Parathyroid adenoma (tissue), 2 donors: ENCODE results near the gene SMCO4.

ENCODE experiments used
- H2AFZ ChIP-seq: fragments of 300-600 bp; sonication (generic); one replicate; pipeline ENCODE4 v1.7.0; 2017; ENCODE audit warnings: antibody characterized with exemption, mild to moderate bottlenecking
- H3K27ac ChIP-seq: fragments of 300-600 bp; sonication (generic); one replicate; pipeline ENCODE4 v1.7.0; 2017
- H3K27me3 ChIP-seq: fragments of 300-600 bp; sonication (generic); one replicate; pipeline ENCODE4 v1.7.0; 2017; ENCODE audit warnings: low read length; ENCODE audit not compliant: control insufficient read depth, insufficient read depth
- H3K36me3 ChIP-seq: fragments of 300-600 bp; sonication (generic); one replicate; pipeline ENCODE4 v1.7.0; 2017; ENCODE audit warnings: low read length; ENCODE audit not compliant: control insufficient read depth, insufficient read depth
- H3K4me1 ChIP-seq: fragments of 300-600 bp; sonication (generic); one replicate; pipeline ENCODE4 v1.7.0; 2017; ENCODE audit warnings: control low read depth
- H3K4me2 ChIP-seq: fragments of 300-600 bp; sonication (generic); one replicate; pipeline ENCODE4 v1.7.0; 2017; ENCODE audit warnings: low read length
- H3K4me3 ChIP-seq: fragments of 300-600 bp; sonication (generic); one replicate; pipeline ENCODE4 v1.7.0; 2017; ENCODE audit warnings: low read depth, low read length
- H3K79me2 ChIP-seq: fragments of 300-600 bp; sonication (generic); one replicate; pipeline ENCODE4 v1.7.0; 2017; ENCODE audit warnings: control low read depth
- H3K9ac ChIP-seq: fragments of 300-600 bp; sonication (generic); one replicate; pipeline ENCODE4 v1.7.0; 2017; ENCODE audit warnings: mild to moderate bottlenecking
- H3K9me3 ChIP-seq: fragments of 300-600 bp; sonication (generic); one replicate; pipeline ENCODE4 v1.7.0; 2017; ENCODE audit warnings: low read length; ENCODE audit not compliant: control insufficient read depth
- TF ChIP-seq, protein P1 (sequence below): fragments of 300-600 bp; sonication (generic); IDR thresholded peaks from one replicate; pipeline ENCODE4 v1.7.0; 2017; ENCODE audit warnings: antibody characterized with exemption, mild to moderate bottlenecking
- donor health status: primary hyperparathyroidism.

SMCO4 gene

GRCh38 chr11:93574638-93575220 is 31.5 kb upstream of the SMCO4 start:
- Histone ChIP-seq H3K4me3 (no peak overlapping the region), H3K4me2 (no peak overlapping the region), H3K79me2 (no peaks in the 10 kb centered on the region), H3K9ac (no peak overlapping the region), H3K9me3 (no peaks in the 10 kb centered on the region), H3K27ac (no peak overlapping the region), H3K4me1 (no peaks in the 10 kb centered on the region), H2AFZ (no peak overlapping the region), H3K27me3 (no peaks in the 10 kb centered on the region), H3K36me3 (no peaks in the 10 kb centered on the region)
- TF ChIP-seq, protein P1, sequence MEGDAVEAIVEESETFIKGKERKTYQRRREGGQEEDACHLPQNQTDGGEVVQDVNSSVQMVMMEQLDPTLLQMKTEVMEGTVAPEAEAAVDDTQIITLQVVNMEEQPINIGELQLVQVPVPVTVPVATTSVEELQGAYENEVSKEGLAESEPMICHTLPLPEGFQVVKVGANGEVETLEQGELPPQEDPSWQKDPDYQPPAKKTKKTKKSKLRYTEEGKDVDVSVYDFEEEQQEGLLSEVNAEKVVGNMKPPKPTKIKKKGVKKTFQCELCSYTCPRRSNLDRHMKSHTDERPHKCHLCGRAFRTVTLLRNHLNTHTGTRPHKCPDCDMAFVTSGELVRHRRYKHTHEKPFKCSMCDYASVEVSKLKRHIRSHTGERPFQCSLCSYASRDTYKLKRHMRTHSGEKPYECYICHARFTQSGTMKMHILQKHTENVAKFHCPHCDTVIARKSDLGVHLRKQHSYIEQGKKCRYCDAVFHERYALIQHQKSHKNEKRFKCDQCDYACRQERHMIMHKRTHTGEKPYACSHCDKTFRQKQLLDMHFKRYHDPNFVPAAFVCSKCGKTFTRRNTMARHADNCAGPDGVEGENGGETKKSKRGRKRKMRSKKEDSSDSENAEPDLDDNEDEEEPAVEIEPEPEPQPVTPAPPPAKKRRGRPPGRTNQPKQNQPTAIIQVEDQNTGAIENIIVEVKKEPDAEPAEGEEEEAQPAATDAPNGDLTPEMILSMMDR: no peak

- Histone ChIP-seq H3K9me3 (no peaks in the 10 kb centered on the region), H3K9ac (no peak overlapping the region), H3K4me3 (no peak overlapping the region), H3K27ac (no peak overlapping the region), H3K79me2 (no peaks in the 10 kb centered on the region), H3K36me3 (no peaks in the 10 kb centered on the region), H3K27me3 (no peaks in the 10 kb centered on the region), H3K4me2 (no peak overlapping the region), H2AFZ (no peak overlapping the region), H3K4me1 (no peaks in the 10 kb centered on the region)
- TF ChIP-seq, protein P1: no peak
Measured at GRCh38 chr11:93573184-93573583, 30.0 kb upstream of the SMCO4 start.

- TF ChIP-seq, protein P1: no peak
- no peak overlapping the region for H3K9ac ChIP-seq
Measured at GRCh38 chr11:93572621-93573020, 29.4 kb upstream of the SMCO4 start.

DNA sequence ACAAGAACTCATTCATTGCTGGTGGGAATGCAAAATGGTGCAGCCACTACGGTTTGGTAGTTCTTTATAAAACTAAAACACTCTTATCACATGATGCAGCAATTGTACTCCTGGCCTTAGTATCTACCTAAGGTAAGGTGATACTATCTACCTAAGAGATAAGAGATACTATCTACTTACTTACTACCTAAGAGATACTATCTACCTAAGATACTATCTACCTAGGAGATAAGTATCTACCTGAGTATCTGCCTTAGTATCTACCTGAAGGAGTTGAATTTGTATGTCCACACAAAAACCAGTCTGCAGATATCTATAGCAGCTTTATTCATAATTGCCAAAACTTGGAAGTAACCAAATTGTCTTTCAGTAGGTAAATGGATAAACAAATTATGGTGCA is 29.0 kb upstream of the SMCO4 start:
- Histone ChIP-seq H3K79me2 (no peaks in the 10 kb centered on the region), H3K4me1 (no peaks in the 10 kb centered on the region), H3K27me3 (no peaks in the 10 kb centered on the region), H2AFZ (no peak overlapping the region), H3K9ac (no peak overlapping the region), H3K4me3 (no peak overlapping the region), H3K27ac (no peak overlapping the region), H3K4me2 (no peak overlapping the region), H3K36me3 (no peaks in the 10 kb centered on the region), H3K9me3 (no peaks in the 10 kb centered on the region)
- TF ChIP-seq, protein P1: no peak

More at GRCh38 chr11:93572621-93573020, 29.4 kb upstream of the SMCO4 start:
- no peak overlapping the region for H2AFZ ChIP-seq
- no peaks in the 10 kb centered on the region for H3K36me3 ChIP-seq
- H3K4me1 ChIP-seq: no peaks in the 10 kb centered on the region
- H3K27ac ChIP-seq: no peak overlapping the region
- H3K9me3 ChIP-seq: no peaks in the 10 kb centered on the region
- no peaks in the 10 kb centered on the region for H3K79me2 ChIP-seq
- no peak overlapping the region for H3K4me3 ChIP-seq
- no peak overlapping the region for H3K4me2 ChIP-seq
- no peaks in the 10 kb centered on the region for H3K27me3 ChIP-seq

GRCh38 chr11:93571612-93572011 is 28.4 kb upstream of the SMCO4 start:
- Histone ChIP-seq H3K36me3 (no peaks in the 10 kb centered on the region), H3K4me3 (no peak overlapping the region), H3K79me2 (no peaks in the 10 kb centered on the region), H3K9ac (no peak overlapping the region), H3K27ac (no peak overlapping the region), H3K4me1 (no peaks in the 10 kb centered on the region), H3K4me2 (no peak overlapping the region), H3K27me3 (no peaks in the 10 kb centered on the region), H2AFZ (no peak overlapping the region), H3K9me3 (no peaks in the 10 kb centered on the region)
- TF ChIP-seq, protein P1: no peak
